Tibial nerve (tissue), 4 donors: ENCODE measurements around the gene CHTF18. TPM values are rescaled to one million over a fixed set of nuclear protein-coding genes. Genes with fewer than 3 reads are reported as not detected.
"Not testable (repeated sequence)": the region's sequence is repeated elsewhere in the genome, so short reads cannot be mapped to it uniquely, and the experiment has no call there.

Experiments
- DNase-seq, 2 donors: peaks; one replicate each; pipeline ENCODE4 v3.0.0-alpha.2; 2019; ENCODE audit warnings: low spot score in 2 of 2
- H3K27ac ChIP-seq, 4 donors: fragments of 200-600 bp; sonication (generic) in 3 of 4; one replicate each; pipeline ENCODE4 v1.5.1; 2017 to 2019; ENCODE audit warnings: mild to moderate bottlenecking in 1 of 4
- H3K27me3 ChIP-seq, 2 donors: fragments of 200-600 bp; sonication (generic) in 1 of 2; one replicate each; pipeline versions ENCODE4 v1.5.1 to v1.6.0; 2017 to 2019
- H3K36me3 ChIP-seq, 3 donors: fragments of 200-600 bp; sonication (generic); one replicate each; pipeline ENCODE4 v1.5.1; 2018 to 2019
- H3K4me1 ChIP-seq, 4 donors: fragments of 200-600 bp; sonication (generic) in 3 of 4; one replicate each; pipeline ENCODE4 v1.5.1; 2017 to 2019
- H3K4me3 ChIP-seq, 4 donors: fragments of 200-600 bp; sonication (generic) in 3 of 4; one replicate each; pipeline ENCODE4 v1.5.1; 2017 to 2019; ENCODE audit warnings: mild to moderate bottlenecking in 1 of 4, moderate library complexity in 1 of 4
- H3K9me3 ChIP-seq, 4 donors: fragments of 200-600 bp; sonication (generic) in 3 of 4; one replicate each; pipeline ENCODE4 v1.5.1; 2017 to 2019
- CTCF ChIP-seq, 5 experiments: fragments of 200-600 bp in 3 of 5; fragments of 450-650 bp in 2 of 5; sonication (generic) in 3 of 5; IDR thresholded peaks; one replicate each; pipeline ENCODE4 v1.5.1; 2016 to 2019; ENCODE audit warnings: antibody characterized with exemption in 5 of 5, mild to moderate bottlenecking in 3 of 5, moderate library complexity in 2 of 5
- EP300 ChIP-seq, 2 donors: sonication (generic); formaldehyde crosslinking; IDR thresholded peaks; one replicate each; pipeline ENCODE4 v1.6.1; 2017; ENCODE audit warnings: antibody characterized with exemption in 2 of 2, mild to moderate bottlenecking in 1 of 2
- POLR2A ChIP-seq, 2 donors: fragments of 450-650 bp; IDR thresholded peaks; one replicate each; pipeline ENCODE4 v1.6.1; 2017; ENCODE audit warnings: antibody characterized with exemption in 2 of 2, mild to moderate bottlenecking in 2 of 2, moderate library complexity in 2 of 2
- WGBS, 2 donors: methylation state at CpG; one replicate each; pipeline ENCODE4 v1.1.5; 2018; 5-methylcytosine and 5-hydroxymethylcytosine counted together
- total RNA-seq, 4 donors: library from RNA; depleted of rRNA; stranded (reverse); fragments of >200 nt; gene quantifications; one replicate each; pipeline ENCODE4 v1.1.0, GENCODE V29; 2016

CHTF18 gene
- total RNA-seq, 4 donors from 2014 or later, result 6.1 to 57.5 (median 17.7) TPM

GRCh38 chr16:836221-836620 lies 47.8 kb downstream of the CHTF18 start:
- Histone ChIP-seq H3K4me3 (no peak overlapping the region), H3K36me3 (no peaks in the 10 kb centered on the region), H3K27me3 (peaks cover 0 to 41% of the 10 kb centered on the region in 2 donors), H3K9me3 (peaks cover 0 to 49% (median 8%) of the 10 kb centered on the region in 4 donors), H3K27ac (no peak overlapping the region), H3K4me1 (peaks cover 0 to 6% (median 0%) of the 10 kb centered on the region in 4 donors)
- TF ChIP-seq CTCF (IDR thresholded peaks at IDR 0.05) (no peak), POLR2A (IDR thresholded peaks at IDR 0.05) (no peak), EP300 (IDR thresholded peaks at IDR 0.05) (no peak)
- no peak for DNase-seq
- 89 to 91% methylated on average over 4 of the region's 4 CpGs for WGBS, 2 donors

- not testable (repeated sequence) for DNase-seq, H3K4me3 ChIP-seq, H3K27ac ChIP-seq, H3K36me3 ChIP-seq, H3K4me1 ChIP-seq
- WGBS, 2 donors, result 86 to 92% methylated on average over 3 of the region's 3 CpGs
- H3K27me3 ChIP-seq, result peaks cover 0 to 38% of the 10 kb centered on the region in 2 donors
- peaks cover 0 to 49% (median 8%) of the 10 kb centered on the region in 4 donors for H3K9me3 ChIP-seq
Measured at GRCh38 chr16:836822-837221, 48.4 kb downstream of the CHTF18 start.

GRCh38 chr16:838741-839140 lies 50.3 kb downstream of the CHTF18 start:
- Histone ChIP-seq H3K9me3 (peaks cover 0 to 44% (median 8%) of the 10 kb centered on the region in 4 donors), H3K4me3 (no peak overlapping the region), H3K4me1 (no peaks in the 10 kb centered on the region), H3K36me3 (no peaks in the 10 kb centered on the region), H3K27me3 (peaks cover 0 to 24% of the 10 kb centered on the region in 2 donors), H3K27ac (no peak overlapping the region)
- DNase-seq, result no peak
- TF ChIP-seq POLR2A (IDR thresholded peaks at IDR 0.05) (no peak), CTCF (IDR thresholded peaks at IDR 0.05) (no peak)
- 76 to 78% methylated on average over 14 of the region's 14 CpGs for WGBS, 2 donors

GRCh38 chr16:839643-840408 lies 51.4 kb downstream of the CHTF18 start:
- no peak overlapping the region for H3K27ac ChIP-seq
- H3K4me3 ChIP-seq, result no peak overlapping the region
- DNase-seq, result no peak
- H3K4me1 ChIP-seq, result no peaks in the 10 kb centered on the region
- H3K9me3 ChIP-seq, result peaks cover 0 to 33% (median 8%) of the 10 kb centered on the region in 4 donors
- TF ChIP-seq EP300 (IDR thresholded peaks at IDR 0.05) (no peak), CTCF (IDR thresholded peaks at IDR 0.05) (no peak), POLR2A (IDR thresholded peaks at IDR 0.05) (no peak)
- H3K36me3 ChIP-seq, result no peaks in the 10 kb centered on the region
- whole genome bisulfite sequencing, 2 donors, result 57 to 73% methylated on average over 11 to 24 of the region's 24 CpGs
- H3K27me3 ChIP-seq, result peaks cover 0 to 21% of the 10 kb centered on the region in 2 donors

GRCh38 chr16:840561-841454 lies 52.4 kb downstream of the CHTF18 start:
- Histone ChIP-seq H3K27ac (no peak overlapping the region), H3K4me1 (no peaks in the 10 kb centered on the region), H3K36me3 (no peaks in the 10 kb centered on the region), H3K27me3 (peaks cover 0 to 21% of the 10 kb centered on the region in 2 donors), H3K4me3 (no peak overlapping the region), H3K9me3 (peaks cover 0 to 24% (median 6%) of the 10 kb centered on the region in 4 donors)
- DNase-seq, result no peak
- WGBS, 2 donors, result 79 to 87% methylated on average over 21 to 29 of the region's 34 CpGs
- TF ChIP-seq EP300 (IDR thresholded peaks at IDR 0.05), result no peak
- no peak for TF ChIP-seq CTCF (IDR thresholded peaks at IDR 0.05)
- TF ChIP-seq POLR2A (IDR thresholded peaks at IDR 0.05), result no peak
